Transverse colon (tissue), 3 donors: ENCODE measurements around the gene MAN1C1.

Experiments used
- CTCF ChIP-seq, 5 experiments: fragments of 200-600 bp in 3 of 5; fragments of 450-650 bp in 2 of 5; sonication (generic) in 3 of 5; IDR thresholded peaks; 1 replicate in 2 of 5; 2 replicates in 3 of 5; pipeline ENCODE4 v1.5.1; 2016 to 2017; ENCODE audit warnings: antibody characterized with exemption in 5 of 5, inconsistent platforms in 3 of 5, mild to moderate bottlenecking in 2 of 5, moderate library complexity in 1 of 5
- EP300 ChIP-seq: sonication (generic); formaldehyde crosslinking; IDR thresholded peaks from one replicate; pipeline ENCODE4 v1.6.1; 2017; ENCODE audit warnings: antibody characterized with exemption, low read depth
- POLR2A ChIP-seq: fragments of 450-650 bp; IDR thresholded peaks from one replicate; pipeline ENCODE4 v1.6.1; 2016; ENCODE audit warnings: antibody characterized with exemption, mild to moderate bottlenecking, moderate library complexity

GRCh38 chr1:25739341-25739740, 122.8 kb downstream of the MAN1C1 start:
- TF ChIP-seq CTCF (IDR thresholded peaks at IDR 0.05) (no peak), POLR2A (no peak), EP300 (no peak)
